NCI-H460 (cell line): Measurements from ENCODE around the gene UBE2G2. TPM values are rescaled to one million over a fixed set of nuclear protein-coding genes. Genes with fewer than 3 reads are reported as not detected.

Source experiments
- DNase-seq: peaks from one replicate; pipeline ENCODE4 v3.0.0-alpha.2; 2016; ENCODE audit warnings: low read depth; ENCODE audit errors: extremely low read depth
- total RNA-seq: library from RNA; depleted of rRNA; stranded (reverse); fragments of >200 nt; shearing (Covaris generic); gene quantifications from 2 replicates; pipeline ENCODE4 v1.2.3, GENCODE V29; 2014; rRNA removed

Gene UBE2G2
- total RNA-seq, 1 experiment from 2014 or later, result 76.3 TPM

GRCh38 chr21:44732956-44733355 lies 68.7 kb downstream of the UBE2G2 start:
- no peak for DNase-seq

GRCh38 chr21:44732263-44732662 lies 69.4 kb downstream of the UBE2G2 start:
- DNase-seq, result no peak

DNA sequence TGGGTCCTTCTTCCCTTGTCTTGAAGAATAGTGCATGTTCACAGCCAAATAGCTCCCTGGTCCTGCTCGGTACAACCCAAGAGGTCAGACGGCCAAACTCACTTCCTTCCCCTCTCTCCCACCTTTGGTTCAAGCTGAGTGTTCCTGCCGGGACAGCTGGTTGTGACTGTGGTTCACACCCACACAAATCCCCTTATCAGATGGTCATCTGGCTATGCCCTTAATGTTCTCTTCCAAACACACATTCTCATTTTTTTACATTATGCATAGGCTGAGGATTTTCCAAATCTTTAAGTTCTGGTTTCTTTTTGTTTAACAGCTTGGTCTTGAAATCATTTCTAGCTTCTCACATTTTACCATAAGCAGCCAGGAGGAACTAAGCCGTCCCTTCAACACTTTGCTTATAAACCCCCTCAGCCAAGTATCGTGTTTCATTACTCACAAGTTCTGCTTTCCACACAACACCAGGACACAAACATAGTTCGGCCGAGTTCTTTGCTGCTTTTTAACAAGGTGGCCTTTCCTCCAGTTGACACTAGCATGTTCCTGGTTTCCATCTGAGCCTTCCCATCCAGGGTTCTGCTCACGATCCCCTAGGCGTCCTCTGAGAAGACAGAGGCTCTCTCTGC lies 70.6 kb downstream of the UBE2G2 start:
- no peak for DNase-seq

DNA sequence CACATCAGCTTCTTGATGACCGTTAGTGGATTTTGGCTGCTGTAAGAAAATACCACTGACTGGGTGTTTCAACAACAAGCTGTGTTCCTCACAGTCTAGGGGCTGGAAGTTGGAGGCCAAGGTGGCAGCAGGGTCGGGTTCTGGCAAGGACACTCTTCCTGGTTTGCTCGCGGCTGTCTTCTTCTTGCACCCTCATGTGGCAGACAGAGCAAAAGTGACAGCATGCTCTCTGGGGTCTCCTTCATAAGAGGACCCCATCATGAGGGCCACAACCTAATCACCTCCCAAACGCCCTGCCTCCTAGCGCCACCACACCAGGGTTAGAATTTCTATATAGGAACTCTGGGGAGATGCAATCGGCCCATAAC lies 71.6 kb downstream of the UBE2G2 start:
- no peak for DNase-seq

DNA sequence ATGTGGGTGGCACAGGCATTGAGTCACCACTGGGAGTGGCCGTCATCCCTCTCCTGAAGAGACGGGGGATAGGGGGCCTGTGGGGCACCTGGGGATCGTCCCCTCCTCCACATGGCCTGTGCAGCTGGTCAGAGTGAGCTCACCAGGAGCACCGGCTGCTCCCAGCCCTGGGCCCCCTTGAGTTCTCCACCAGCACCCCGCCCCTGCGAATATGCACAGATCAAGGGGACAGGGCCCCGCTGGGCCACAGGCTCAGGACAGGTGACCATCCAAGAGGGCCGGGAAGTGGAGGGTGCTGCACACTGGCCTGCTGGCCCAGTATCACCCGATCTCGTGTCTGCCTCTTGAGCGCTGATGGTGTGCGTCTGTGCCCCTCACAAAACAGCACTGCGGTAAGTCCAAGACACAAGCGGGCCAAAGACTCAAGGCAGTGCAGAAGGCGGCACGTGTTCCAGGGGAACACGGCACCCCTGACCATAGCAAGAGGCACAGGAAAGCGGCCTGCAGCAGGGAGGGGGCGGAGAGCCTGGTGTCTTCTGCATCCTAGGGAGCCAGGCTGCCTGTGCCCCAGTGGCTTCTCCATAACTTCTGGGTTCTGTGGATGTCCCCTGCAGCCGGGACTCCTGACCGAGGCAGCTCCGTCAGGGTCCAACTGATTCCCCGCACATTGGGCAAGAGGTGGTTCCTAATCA lies 72.1 kb downstream of the UBE2G2 start:
- no peak for DNase-seq

DNA sequence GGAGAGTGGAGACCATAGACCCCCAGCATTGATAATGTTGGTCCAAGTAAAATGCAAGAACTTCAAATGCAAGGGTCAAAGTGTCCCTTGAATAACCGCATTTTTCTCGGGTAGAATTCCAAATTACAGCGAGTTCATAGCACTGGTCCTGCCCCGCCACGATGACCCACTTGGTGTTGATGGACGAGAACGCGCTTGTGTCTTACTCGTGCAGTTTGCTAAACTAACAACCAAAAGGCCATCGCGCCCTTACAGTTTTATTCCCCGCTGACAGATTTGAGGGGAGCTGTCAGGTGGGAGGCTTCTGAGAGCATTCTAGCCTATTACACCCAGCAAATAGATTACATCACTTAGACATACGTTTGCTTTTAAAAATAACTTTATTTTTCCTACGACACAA lies 72.9 kb downstream of the UBE2G2 start:
- DNase-seq, result no peak

DNA sequence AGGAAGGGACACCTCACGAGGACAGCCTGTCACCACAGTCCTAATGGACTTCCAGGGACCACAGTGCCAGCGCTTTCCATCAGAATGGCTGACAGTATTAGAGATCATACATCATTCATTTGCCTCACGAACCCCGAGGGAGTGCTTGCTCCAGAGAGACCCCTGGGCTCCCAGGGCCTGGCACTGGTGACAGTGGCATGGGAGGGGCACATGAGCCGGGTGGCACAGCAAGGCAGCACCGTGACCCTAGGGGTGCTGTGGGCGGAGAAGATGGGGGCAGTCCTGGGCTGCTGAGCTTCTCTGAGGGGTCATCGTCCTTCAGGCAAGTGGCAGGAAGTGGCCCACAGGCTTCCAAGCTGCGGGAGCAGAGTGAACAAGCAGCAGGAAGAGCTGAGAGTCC lies 73.9 kb downstream of the UBE2G2 start:
- DNase-seq, result no peak

DNA sequence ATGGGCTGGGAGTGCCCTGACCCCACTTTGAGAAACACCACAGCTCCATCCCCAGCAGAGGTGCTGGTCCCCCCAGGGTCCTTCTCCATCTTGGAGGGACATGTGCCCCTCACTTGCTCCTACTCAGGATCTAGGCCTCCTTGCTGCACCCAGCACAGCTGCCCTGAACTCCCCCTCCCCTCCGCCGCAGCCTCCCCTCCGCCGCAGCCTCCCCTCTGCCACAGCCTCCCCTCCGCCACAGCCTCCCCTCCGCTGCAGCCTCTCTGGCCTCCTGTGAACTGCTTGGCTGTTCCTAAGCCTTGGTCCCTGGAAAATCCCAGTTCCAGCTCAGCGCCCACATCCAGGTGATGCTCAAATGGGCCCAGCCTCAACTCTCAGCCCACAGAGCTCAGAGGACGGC lies 74.3 kb downstream of the UBE2G2 start:
- no peak for DNase-seq

DNA sequence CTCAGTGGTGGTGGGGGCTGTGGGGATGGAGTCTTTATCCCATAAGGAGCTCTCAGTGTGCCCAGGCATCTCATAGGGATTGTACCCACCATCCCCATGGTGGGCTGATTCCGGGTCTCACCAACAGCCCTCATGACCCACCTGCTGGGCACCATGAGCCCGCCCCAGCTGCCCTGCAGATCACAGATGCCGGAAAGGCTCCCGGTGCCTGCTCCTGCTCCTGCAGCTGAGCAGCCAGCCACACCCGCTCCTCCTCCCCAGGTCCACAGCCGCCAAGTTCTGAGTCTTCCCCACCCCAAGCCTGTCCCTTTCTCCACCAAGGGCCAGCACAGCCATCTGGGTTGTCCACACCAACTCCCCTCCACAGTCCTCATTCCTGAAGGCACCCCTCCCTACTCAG lies 74.8 kb downstream of the UBE2G2 start:
- no peak for DNase-seq

DNA sequence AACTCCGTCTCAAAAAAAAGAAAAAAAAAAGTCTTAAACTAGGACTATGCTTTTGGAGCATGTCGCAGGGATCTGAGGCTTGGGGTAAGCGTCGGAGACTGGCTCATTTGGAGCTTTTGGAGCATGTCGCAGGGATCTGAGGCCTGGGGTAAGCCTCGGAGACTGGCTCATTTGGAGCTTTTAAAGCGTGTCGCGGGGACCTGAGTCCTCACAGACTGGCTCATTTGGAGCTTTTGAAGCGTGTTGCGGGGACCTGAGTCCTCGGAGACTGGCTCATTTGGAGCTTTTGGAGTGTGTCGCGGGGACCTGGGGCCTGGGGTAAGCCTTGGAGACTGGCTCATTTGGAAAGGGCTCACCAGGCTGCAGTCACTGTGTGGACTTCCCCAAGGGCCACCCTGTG lies 76.7 kb downstream of the UBE2G2 start:
- no peak for DNase-seq

DNA sequence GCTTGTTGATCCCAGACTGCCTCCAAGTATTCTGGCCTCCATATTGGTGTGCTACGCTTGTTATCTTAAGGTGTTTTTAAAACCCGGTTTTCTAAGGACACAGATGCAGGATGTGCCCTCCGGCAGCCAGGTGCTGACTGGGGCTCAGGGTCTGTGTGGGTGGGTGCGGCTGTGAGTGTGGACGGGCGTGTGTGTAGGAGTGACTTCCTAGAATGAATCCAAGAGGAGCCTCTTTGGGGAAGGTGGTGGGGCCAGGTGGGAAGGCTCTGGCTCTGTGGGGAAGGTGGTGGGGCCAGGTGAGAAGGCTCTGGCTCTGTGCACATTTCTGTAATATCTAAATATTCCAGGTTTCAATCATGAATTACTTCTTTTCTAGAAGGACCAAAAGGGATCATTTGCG lies 77.4 kb downstream of the UBE2G2 start:
- DNase-seq, result no peak

DNA sequence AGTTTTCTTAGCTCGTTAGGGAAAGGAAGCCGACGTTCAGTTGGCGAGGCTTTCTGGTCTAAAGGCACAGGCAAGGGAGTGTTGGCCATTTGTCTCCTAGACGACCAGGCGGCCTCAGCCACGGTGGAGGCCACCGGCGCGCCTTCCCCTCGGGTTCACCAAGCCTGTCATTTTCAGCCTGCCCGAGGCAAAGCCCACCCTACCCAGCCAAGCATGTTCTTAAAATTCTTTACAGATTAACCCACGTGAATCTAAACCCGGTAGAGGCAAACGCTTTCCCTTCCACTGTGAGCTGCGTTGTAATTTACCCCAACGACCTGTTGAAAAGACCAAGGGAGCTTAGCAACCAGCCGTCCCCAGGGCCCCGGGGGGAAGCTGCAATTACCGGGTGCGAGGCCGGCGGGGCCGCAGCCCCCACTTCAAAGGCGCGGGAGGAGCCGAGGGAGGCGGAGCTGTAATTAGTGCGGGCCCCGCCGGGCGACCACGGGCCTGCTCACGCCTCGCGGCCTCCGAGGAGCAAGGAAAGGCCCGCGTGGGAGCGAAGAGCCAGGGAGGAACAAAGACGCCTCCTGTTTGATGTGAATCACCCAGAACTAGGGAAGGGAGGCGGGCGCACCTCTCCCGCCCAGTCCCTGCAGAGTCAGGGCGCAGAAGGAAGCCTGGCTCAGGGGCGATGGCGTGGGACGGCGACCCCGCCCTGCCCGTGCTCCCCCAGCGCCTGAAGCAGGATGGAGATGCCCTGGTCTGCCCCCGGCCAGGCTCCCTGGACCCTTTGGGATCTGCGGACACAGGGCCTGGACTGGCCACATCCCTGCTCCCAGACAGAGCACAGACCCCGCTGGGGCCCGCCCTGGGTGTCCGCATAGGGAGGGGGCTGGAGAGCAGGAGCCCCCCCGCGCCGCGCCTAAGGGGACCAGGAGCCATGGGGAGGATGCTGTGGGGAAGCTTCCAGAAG lies 78.2 kb downstream of the UBE2G2 start:
- no peak for DNase-seq

DNA sequence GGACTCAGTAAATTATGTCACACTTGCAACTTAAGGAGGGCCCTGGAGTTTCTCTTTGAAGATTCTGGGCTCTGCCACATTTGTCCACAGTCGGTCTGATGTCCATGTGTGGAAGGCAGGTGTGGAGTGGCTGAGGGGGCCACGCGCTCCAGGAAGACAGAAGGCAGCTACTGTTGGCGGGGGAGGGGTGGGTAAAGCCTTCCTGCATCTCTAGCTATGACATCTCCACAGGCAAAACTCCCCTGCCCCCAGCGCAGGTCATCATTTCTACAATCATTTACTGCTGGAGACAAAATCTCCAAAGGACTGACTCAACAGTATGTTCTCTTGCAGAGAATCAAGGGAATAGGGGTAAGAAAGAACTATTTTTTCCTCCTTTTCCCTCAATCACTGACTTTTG lies 78.9 kb downstream of the UBE2G2 start:
- no peak for DNase-seq

- DNase-seq, result no peak
These were observed 81.5 kb downstream of the UBE2G2 start for GRCh38 chr21:44720170-44720569.

Other genes with a start within 250 kb of the UBE2G2 start
- not detected in 2 replicates for gene KRTAP10-3, start 243.0 kb downstream of the UBE2G2 start, total RNA-seq
- not detected in 2 replicates for gene KRTAP10-4, start 228.1 kb downstream of the UBE2G2 start, total RNA-seq
- not detected in 2 replicates for gene KRTAP10-5, start 221.2 kb downstream of the UBE2G2 start, total RNA-seq
- gene KRTAP10-6, start 209.3 kb downstream of the UBE2G2 start, total RNA-seq, result not detected in 2 replicates
- gene KRTAP10-7, start 201.2 kb downstream of the UBE2G2 start, total RNA-seq, result not detected in 2 replicates
- not detected in 2 replicates for gene KRTAP10-8, start 189.7 kb downstream of the UBE2G2 start, total RNA-seq
- gene KRTAP10-9, start 174.7 kb downstream of the UBE2G2 start, total RNA-seq, result not detected in 2 replicates
- not detected in 2 replicates for gene KRTAP10-10, start 164.5 kb downstream of the UBE2G2 start, total RNA-seq
- gene KRTAP10-11, start 155.4 kb downstream of the UBE2G2 start, total RNA-seq, result not detected in 2 replicates
- gene KRTAP12-4, start 147.2 kb downstream of the UBE2G2 start, total RNA-seq, result not detected in 2 replicates
- not detected in 2 replicates for gene KRTAP12-3, start 143.9 kb downstream of the UBE2G2 start, total RNA-seq
- not detected in 2 replicates for gene KRTAP12-2, start 134.9 kb downstream of the UBE2G2 start, total RNA-seq
- not detected in 2 replicates for gene KRTAP12-1, start 119.7 kb downstream of the UBE2G2 start, total RNA-seq
- gene KRTAP10-12, start 104.6 kb downstream of the UBE2G2 start, total RNA-seq, result not detected in 2 replicates
- gene TSPEAR, start 90.2 kb downstream of the UBE2G2 start, total RNA-seq, result 0.02 TPM in 1 of 2 replicates, not detected in the other
- gene SUMO3, start 16.2 kb upstream of the UBE2G2 start, total RNA-seq, result 50.5 and 52.1 TPM in 2 replicates
- gene PTTG1IP, start 71.9 kb upstream of the UBE2G2 start, total RNA-seq, result 139 and 145 TPM in 2 replicates
- 0.84 and 0.92 TPM in 2 replicates for gene ITGB2, start 119.1 kb upstream of the UBE2G2 start, total RNA-seq
- gene SLX9, start 138.2 kb upstream of the UBE2G2 start, total RNA-seq, result 37.3 and 41.4 TPM in 2 replicates